SU-DHL-6 (cell line): Measurements from ENCODE around the gene FLRT2.

Source experiments
- H2AFZ ChIP-seq: fragments of 200-600 bp; sonication (generic); 2 replicates; pipeline ENCODE4 v1.6.1; 2014; ENCODE audit warnings: low read depth, mild to moderate bottlenecking, moderate library complexity, mixed read lengths, antibody characterized with exemption, low read length; ENCODE audit not compliant: severe bottlenecking
- H3F3A ChIP-seq: fragments of 200-600 bp; shearing (Covaris generic); 2 replicates; pipeline ENCODE4 v1.6.0; 2016; ENCODE audit warnings: antibody characterized with exemption, mild to moderate bottlenecking; ENCODE audit not compliant: insufficient read depth
- H3K27ac ChIP-seq: fragments of 200-600 bp; sonication (generic); 2 replicates; pipeline ENCODE4 v1.5.1; 2016; ENCODE audit warnings: low read depth, mild to moderate bottlenecking, low read length, moderate library complexity, mixed read lengths
- H3K27me3 ChIP-seq: fragments of 200-600 bp; sonication (generic), shearing (Covaris generic); 2 replicates; pipeline ENCODE4 v1.6.0; 2014; ENCODE audit warnings: mild to moderate bottlenecking, low read length
- H3K36me3 ChIP-seq: fragments of 200-600 bp; sonication (generic); 2 replicates; pipeline ENCODE4 v1.6.1; 2014; ENCODE audit warnings: mild to moderate bottlenecking, low read length, mixed read lengths
- H3K4me2 ChIP-seq: fragments of 300-600, 200-600 bp; shearing (Covaris generic), sonication (generic); 2 replicates; pipeline ENCODE4 v1.6.0; 2014; ENCODE audit warnings: low read length, low read depth, mild to moderate bottlenecking; ENCODE audit not compliant: poor library complexity, severe bottlenecking
- H3K4me3 ChIP-seq: fragments of 200-600 bp; sonication (generic); 2 replicates; pipeline ENCODE4 v1.5.1; 2014; ENCODE audit warnings: antibody characterized with exemption, low read length, mild to moderate bottlenecking, mixed read lengths; ENCODE audit not compliant: insufficient read depth, poor library complexity, severe bottlenecking
- H3K79me2 ChIP-seq: fragments of 200-600 bp; sonication (generic); 2 replicates; pipeline ENCODE4 v1.6.1; 2014; ENCODE audit warnings: mild to moderate bottlenecking, low read length, moderate library complexity; ENCODE audit not compliant: insufficient read depth
- H3K9ac ChIP-seq: fragments of 200-600 bp; sonication (generic); 2 replicates; pipeline ENCODE4 v1.7.0; 2014; ENCODE audit warnings: mild to moderate bottlenecking, low read length
- H3K9me2 ChIP-seq: fragments of 200-600 bp; sonication (generic); replicated peaks from 2 replicates; pipeline ENCODE4 v1.6.1; 2014; ENCODE audit warnings: low read length; ENCODE audit not compliant: insufficient read depth
- H3K9me3 ChIP-seq: fragments of 200-600 bp; sonication (generic); 2 replicates; pipeline ENCODE4 v1.6.1; 2014; ENCODE audit warnings: low read length, mixed read lengths; ENCODE audit not compliant: insufficient read depth
- H4K20me1 ChIP-seq: fragments of 200-600 bp; sonication (generic); 2 replicates; pipeline ENCODE4 v1.6.1; 2014; ENCODE audit warnings: low read depth, mild to moderate bottlenecking, antibody characterized with exemption, low read length, moderate library complexity, mixed read lengths
- CTCF ChIP-seq: fragments of 200-600 bp; sonication (generic); IDR thresholded peaks from one replicate; pipeline ENCODE4 v1.5.1; 2017; ENCODE audit warnings: antibody characterized with exemption, mild to moderate bottlenecking, low read length, moderate library complexity; ENCODE audit not compliant: insufficient read depth, poor library complexity, severe bottlenecking
- EZH2phosphoT487 ChIP-seq: fragments of 200-600 bp; sonication (generic), shearing (Covaris generic); conservative IDR thresholded peaks from 2 replicates; pipeline ENCODE4 v1.6.1; 2018; ENCODE audit warnings: mild to moderate bottlenecking, antibody characterized with exemption, low read length, moderate library complexity, mixed read lengths

Gene FLRT2

GRCh38 chr14:85702997-85703396, 173.1 kb downstream of the FLRT2 start:
- H3K27ac ChIP-seq = no peak overlapping the region
- no peaks in the 10 kb centered on the region for H3K27me3 ChIP-seq
- TF ChIP-seq CTCF = no peak
- TF ChIP-seq EZH2phosphoT487 = no peak
- H3K4me3 ChIP-seq = no peak overlapping the region
- no peaks in the 10 kb centered on the region for H4K20me1 ChIP-seq
- no peaks in the 10 kb centered on the region for H3K79me2 ChIP-seq
- H3K4me2 ChIP-seq = no peak overlapping the region
- no peak overlapping the region for H3K9ac ChIP-seq
- no peaks in the 10 kb centered on the region for H3K9me3 ChIP-seq
- H3K36me3 ChIP-seq = no peaks in the 10 kb centered on the region
- no peaks in the 10 kb centered on the region for H3F3A ChIP-seq
- no peaks in the 10 kb centered on the region for H3K9me2 ChIP-seq
- no peak overlapping the region for H2AFZ ChIP-seq
